ENCODE data around the gene COA8. TPM values are rescaled to one million over a fixed set of nuclear protein-coding genes. Genes with fewer than 3 reads are reported as not detected.

COA8 gene
- total and polyA plus RNA-seq, 2 of the 4 experiments (the other 2 are of a cell fraction): 12.2 to 21.1 TPM

DNA sequence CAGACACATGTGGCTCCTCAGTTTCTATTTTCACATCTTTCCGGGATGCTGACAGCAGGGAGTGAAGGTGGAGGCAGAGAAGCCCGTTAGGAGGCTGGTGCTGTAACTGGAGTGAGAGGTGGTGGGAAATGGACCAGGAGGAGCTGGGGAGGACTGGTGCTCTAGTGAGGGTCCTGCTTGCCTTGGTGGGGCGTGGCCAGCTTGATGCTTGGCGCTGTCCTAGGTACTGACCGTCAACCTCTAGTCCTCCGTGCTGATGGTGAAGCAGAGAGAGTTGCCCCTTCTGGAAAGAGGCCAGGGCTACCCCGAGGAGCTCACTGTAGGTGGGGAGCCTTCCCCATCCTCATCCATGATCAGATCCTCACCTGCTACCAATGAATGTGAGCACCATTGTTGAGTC, 32.4 kb upstream of the COA8 start:
- no TSS peak for BruUV-seq (replicated peaks)
- H3K23ac ChIP-seq (ENCODE audit: low read depth, low read length): no peak overlapping the region
- peak overlapping the region; percentile 79 for H2AK9ac ChIP-seq (replicated peaks; ENCODE audit: low read depth, low read length, poor library complexity)
- peaks cover 0 to 44% of the 10 kb centered on the region in 2 experiments; a peak in 3 of 4 replicates for H3K79me1 ChIP-seq (ENCODE audit: low read depth in 1 of 2, low read length in 2 of 2)
- H4K8ac ChIP-seq (ENCODE audit: low read depth in 2 of 2, low read length in 2 of 2): no peak overlapping the region
- H3K9ac ChIP-seq (ENCODE audit: low read depth, low read length): no peak overlapping the region
- H3K9me3 ChIP-seq (ENCODE audit: control insufficient read depth, insufficient read depth, low read length): no peaks in the 10 kb centered on the region
- H3K27me3 ChIP-seq (ENCODE audit: control insufficient read depth, insufficient read depth, low read length): no peaks in the 10 kb centered on the region
- H2BK5ac ChIP-seq (ENCODE audit: low read depth, low read length, poor library complexity, severe bottlenecking): no peak overlapping the region
- H2BK20ac ChIP-seq (ENCODE audit: low read depth, low read length): no peak overlapping the region
- H4K5ac ChIP-seq (ENCODE audit: low read depth, low read length): no peak overlapping the region
- H2AFZ ChIP-seq (replicated peaks; ENCODE audit: low read length, poor library complexity): no peak overlapping the region
- H4K91ac ChIP-seq (ENCODE audit: insufficient read depth, low read depth, low read length): no peak overlapping the region
- no peak overlapping the region for H2BK15ac ChIP-seq (ENCODE audit: low read depth, low read length)
- peak overlapping the region; percentile 4; the same call in 1 of the 2 replicates for H2AK5ac ChIP-seq (ENCODE audit: low read depth, low read length)
- no peak for ATAC-seq (ENCODE audit: low read depth)
- H3K56ac ChIP-seq (ENCODE audit: extremely low read depth, insufficient read depth, low read length): no peak overlapping the region
- no CpG with 5 or more reads among the region's 7 CpGs for WGBS, 2 experiments (ENCODE audit: extremely low coverage in 2 of 2, insufficient read length in 1 of 2)
- DNase-seq: peak; percentile 13
- no peak overlapping the region for H3K4me3 ChIP-seq (ENCODE audit: insufficient read depth, low read depth, low read length)
- H3K4me2 ChIP-seq (ENCODE audit: low read depth, low read length): no peak overlapping the region; the same call in 1 of the 2 replicates
- H4K20me1 ChIP-seq (ENCODE audit: insufficient read depth, low read length): peaks cover 26% of the 10 kb centered on the region
- no peak overlapping the region for H3K4ac ChIP-seq (ENCODE audit: low read depth, low read length)
- H3K9me1 ChIP-seq (ENCODE audit: insufficient read depth, low read length): peaks cover 13% of the 10 kb centered on the region
- no peak overlapping the region for H3K18ac ChIP-seq (ENCODE audit: low read depth, low read length)
- TF ChIP-seq MXI1 (IDR thresholded peaks at IDR 0.05; ENCODE audit: borderline replicate concordance, low read depth, low read length) (0 out of 2 replicates have a peak, but pooled peaks have one; percentile 31), RAD21 (IDR thresholded peaks at IDR 0.05; ENCODE audit: low read length) (no peak), FOS (IDR thresholded peaks at IDR 0.05; ENCODE audit: low read depth, low read length) (no peak), POLR2A (IDR thresholded peaks at IDR 0.05; ENCODE audit: low read depth, low read length) (no peak), SMC3 (IDR thresholded peaks at IDR 0.05; ENCODE audit: low read depth, low read length) (no peak)
- TF ChIP-seq, protein P1, sequence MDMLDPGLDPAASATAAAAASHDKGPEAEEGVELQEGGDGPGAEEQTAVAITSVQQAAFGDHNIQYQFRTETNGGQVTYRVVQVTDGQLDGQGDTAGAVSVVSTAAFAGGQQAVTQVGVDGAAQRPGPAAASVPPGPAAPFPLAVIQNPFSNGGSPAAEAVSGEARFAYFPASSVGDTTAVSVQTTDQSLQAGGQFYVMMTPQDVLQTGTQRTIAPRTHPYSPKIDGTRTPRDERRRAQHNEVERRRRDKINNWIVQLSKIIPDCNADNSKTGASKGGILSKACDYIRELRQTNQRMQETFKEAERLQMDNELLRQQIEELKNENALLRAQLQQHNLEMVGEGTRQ (IDR thresholded peaks at IDR 0.05; ENCODE audit: low read depth, low read length): no peak
- dilution Hi-C loops (cut with HindIII; ENCODE audit: low sequenced_read_pairs, unreplicated experiment) (no loop called here), intact Hi-C loops (cut with micrococcal nuclease) (no loop called here), in situ Hi-C loops (cut with MboI; ENCODE audit: low sequenced_read_pairs) (no loop called here)
- H3K36me3 ChIP-seq (ENCODE audit: control insufficient read depth, insufficient read depth, low read length): peaks cover 11% of the 10 kb centered on the region; the same call in 1 of the 2 replicates
- POLR2A ChIA-PET (ENCODE audit: unreplicated experiment): no interaction called here
- peaks cover 11% of the 10 kb centered on the region for H3K4me1 ChIP-seq (ENCODE audit: control insufficient read depth, insufficient read depth, low read length)
- H2BK120ac ChIP-seq (ENCODE audit: low read depth, low read length): no peak overlapping the region
- H3K14ac ChIP-seq (replicated peaks; ENCODE audit: low read depth, low read length): no peak overlapping the region
- no peak overlapping the region for H3K27ac ChIP-seq (ENCODE audit: insufficient read depth, low read length)
- CTCF ChIA-PET: no interaction called here
